Stimulated activated CD8-positive, alpha-beta memory T cell treated with anti-CD3 and anti-CD28 coated beads, Interleukin-2, amount 100 ng/mL, for 1 hour (primary cell): ENCODE results near the gene HADHB.
"Not testable (repeated sequence)": the region's sequence is repeated elsewhere in the genome, so short reads cannot be mapped to it uniquely, and the experiment has no call there.

Experiments used
- DNase-seq, 2 donors: peaks; one replicate each; pipeline ENCODE4 v3.0.0-alpha.2; 2020; ENCODE audit warnings: low read depth in 2 of 2

HADHB gene

GRCh38 chr2:26329083-26329482 is 84.3 kb downstream of the HADHB start:
- not testable (repeated sequence) for DNase-seq

- DNase-seq: peak; percentile 62 to 65
These were observed 85.4 kb downstream of the HADHB start for GRCh38 chr2:26330114-26330549.

- DNase-seq: no peak
These were observed 85.9 kb downstream of the HADHB start for GRCh38 chr2:26330604-26331003.

- not testable (repeated sequence) for DNase-seq
These were observed 86.6 kb downstream of the HADHB start for GRCh38 chr2:26331321-26331720.

- no peak for DNase-seq
These were observed 88.6 kb downstream of the HADHB start for GRCh38 chr2:26333293-26333692.

GRCh38 chr2:26335231-26335630 is 90.5 kb downstream of the HADHB start:
- no peak for DNase-seq

GRCh38 chr2:26336719-26337118 is 92.0 kb downstream of the HADHB start:
- no peak for DNase-seq

GRCh38 chr2:26337298-26337697 is 92.6 kb downstream of the HADHB start:
- no peak for DNase-seq
